ENCODE results near the gene NUP210L.

Gene NUP210L

DNA sequence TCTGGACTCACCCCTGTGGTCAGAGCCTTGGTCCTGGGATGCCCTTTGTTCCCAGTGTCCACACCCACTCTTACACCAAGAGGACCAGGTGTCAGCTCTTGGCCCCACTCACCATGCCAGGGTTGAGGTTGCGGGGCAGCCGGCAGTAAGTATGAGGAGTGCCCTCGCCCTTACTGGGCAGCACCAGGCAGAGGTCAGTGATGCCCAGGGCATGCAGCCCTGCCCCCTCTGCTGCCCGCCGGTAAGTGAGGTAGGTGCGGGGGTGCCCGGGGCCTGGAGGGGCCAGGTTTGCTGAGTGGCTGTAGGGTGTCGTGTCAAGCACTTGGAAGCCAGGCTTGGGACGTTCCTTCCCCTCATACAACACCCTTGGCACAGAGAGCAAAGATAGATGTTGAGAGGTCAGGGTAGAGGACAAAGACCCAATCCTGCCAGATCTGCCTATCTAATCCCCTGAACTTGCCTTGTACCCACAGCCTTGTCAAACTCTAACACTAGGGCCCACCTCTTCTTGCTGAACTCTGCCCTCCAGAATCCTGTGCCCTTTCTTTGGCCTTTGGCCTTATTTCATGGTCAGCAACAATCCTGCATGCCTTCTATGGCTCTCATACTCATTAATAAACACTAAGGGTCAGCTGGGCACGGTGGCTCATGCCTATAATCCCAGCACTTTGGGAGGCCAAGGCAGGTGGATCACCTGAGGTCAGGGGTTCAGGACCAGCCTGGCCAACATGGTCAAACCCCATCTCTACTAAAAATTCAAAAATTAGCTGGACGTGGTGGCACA is 211.9 kb downstream of the NUP210L start:
- no peak for DNase-seq
- H3K27ac Mint-ChIP-seq, result no peak overlapping the region
- no peaks in the 10 kb centered on the region for H3K9me3 Mint-ChIP-seq
- H3K27me3 Mint-ChIP-seq (ENCODE audit: low read depth, poor library complexity), result no peaks in the 10 kb centered on the region
- peaks cover 29% of the 10 kb centered on the region for H3K4me1 Mint-ChIP-seq
- peaks cover 22% of the 10 kb centered on the region for H3K36me3 Mint-ChIP-seq (ENCODE audit: low read depth)
- no peak overlapping the region for H3K4me3 Mint-ChIP-seq
- TF ChIP-seq, protein P1, sequence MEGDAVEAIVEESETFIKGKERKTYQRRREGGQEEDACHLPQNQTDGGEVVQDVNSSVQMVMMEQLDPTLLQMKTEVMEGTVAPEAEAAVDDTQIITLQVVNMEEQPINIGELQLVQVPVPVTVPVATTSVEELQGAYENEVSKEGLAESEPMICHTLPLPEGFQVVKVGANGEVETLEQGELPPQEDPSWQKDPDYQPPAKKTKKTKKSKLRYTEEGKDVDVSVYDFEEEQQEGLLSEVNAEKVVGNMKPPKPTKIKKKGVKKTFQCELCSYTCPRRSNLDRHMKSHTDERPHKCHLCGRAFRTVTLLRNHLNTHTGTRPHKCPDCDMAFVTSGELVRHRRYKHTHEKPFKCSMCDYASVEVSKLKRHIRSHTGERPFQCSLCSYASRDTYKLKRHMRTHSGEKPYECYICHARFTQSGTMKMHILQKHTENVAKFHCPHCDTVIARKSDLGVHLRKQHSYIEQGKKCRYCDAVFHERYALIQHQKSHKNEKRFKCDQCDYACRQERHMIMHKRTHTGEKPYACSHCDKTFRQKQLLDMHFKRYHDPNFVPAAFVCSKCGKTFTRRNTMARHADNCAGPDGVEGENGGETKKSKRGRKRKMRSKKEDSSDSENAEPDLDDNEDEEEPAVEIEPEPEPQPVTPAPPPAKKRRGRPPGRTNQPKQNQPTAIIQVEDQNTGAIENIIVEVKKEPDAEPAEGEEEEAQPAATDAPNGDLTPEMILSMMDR (IDR thresholded peaks at IDR 0.05), result no peak
